ENCODE results near the gene S1PR1. TPM values are rescaled to one million over a fixed set of nuclear protein-coding genes. Genes with fewer than 3 reads are reported as not detected.

The S1PR1 gene
- total RNA-seq, 6 experiments from 2014 or later: 9.0 to 14.8 (median 9.3) TPM

DNA sequence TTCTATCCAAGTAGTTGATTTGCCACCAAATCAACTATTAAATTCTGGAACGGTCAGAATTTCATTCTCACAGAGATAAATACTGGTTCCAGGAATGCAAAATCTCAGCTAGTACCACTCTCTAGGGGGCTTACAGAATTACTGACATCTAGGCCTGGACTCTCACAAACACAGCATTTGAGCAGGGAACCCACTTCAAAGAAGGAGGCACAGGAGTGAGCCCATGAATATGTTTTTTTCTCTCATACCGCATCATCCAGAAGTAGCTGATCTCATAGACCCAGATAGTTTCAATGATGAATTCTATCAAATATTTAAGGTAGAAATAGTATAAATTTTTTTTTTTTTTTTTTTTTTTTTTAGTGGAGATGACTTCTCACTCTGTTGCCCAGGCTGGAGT lies 32.1 kb downstream of the S1PR1 start:
- ATAC-seq: no peak
- DNase-seq: no peak
- 100% methylated on average over 2 of the region's 2 CpGs for WGBS (ENCODE audit: insufficient coverage, low coverage, low lambda C conversion rate, missing lambda C conversion rate)
- TF ChIP-seq POLR2A (IDR thresholded peaks at IDR 0.05): no peak
- TF ChIP-seq, protein P1, sequence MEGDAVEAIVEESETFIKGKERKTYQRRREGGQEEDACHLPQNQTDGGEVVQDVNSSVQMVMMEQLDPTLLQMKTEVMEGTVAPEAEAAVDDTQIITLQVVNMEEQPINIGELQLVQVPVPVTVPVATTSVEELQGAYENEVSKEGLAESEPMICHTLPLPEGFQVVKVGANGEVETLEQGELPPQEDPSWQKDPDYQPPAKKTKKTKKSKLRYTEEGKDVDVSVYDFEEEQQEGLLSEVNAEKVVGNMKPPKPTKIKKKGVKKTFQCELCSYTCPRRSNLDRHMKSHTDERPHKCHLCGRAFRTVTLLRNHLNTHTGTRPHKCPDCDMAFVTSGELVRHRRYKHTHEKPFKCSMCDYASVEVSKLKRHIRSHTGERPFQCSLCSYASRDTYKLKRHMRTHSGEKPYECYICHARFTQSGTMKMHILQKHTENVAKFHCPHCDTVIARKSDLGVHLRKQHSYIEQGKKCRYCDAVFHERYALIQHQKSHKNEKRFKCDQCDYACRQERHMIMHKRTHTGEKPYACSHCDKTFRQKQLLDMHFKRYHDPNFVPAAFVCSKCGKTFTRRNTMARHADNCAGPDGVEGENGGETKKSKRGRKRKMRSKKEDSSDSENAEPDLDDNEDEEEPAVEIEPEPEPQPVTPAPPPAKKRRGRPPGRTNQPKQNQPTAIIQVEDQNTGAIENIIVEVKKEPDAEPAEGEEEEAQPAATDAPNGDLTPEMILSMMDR (IDR thresholded peaks at IDR 0.05): no peak
- Histone ChIP-seq H3K9me3 (no peaks in the 10 kb centered on the region), H3K27me3 (no peaks in the 10 kb centered on the region), H3K27ac (no peak overlapping the region), H3K36me3 (no peaks in the 10 kb centered on the region), H3K4me3 (no peak overlapping the region), H3K4me1 (peaks cover 0 to 25% (median 4%) of the 10 kb centered on the region in 4 donors)
- intact Hi-C loops (cut with DNase I): no loop called here

DNA sequence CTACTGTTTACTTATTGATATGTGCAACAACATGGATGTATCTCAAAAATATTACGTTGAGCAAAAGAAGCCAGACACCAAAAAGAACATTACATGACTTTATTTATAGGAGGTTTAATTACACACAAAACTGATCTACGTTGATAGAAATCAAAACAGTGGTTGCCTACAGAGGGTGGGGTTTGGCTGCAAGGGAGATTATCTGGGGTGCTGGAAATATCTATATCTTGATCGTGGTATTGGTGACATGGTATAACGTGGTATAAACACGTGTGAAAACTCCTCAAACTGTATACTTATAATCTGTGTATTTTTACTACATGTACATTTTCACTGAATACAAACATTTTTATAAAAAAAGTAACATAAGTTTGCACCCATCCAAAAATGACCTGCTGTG lies 38.9 kb downstream of the S1PR1 start:
- H3K36me3 ChIP-seq: no peaks in the 10 kb centered on the region
- ATAC-seq (no peak), DNase-seq (no peak)
- H3K27me3 ChIP-seq: no peaks in the 10 kb centered on the region
- no peaks in the 10 kb centered on the region for H3K4me1 ChIP-seq
- H3K4me3 ChIP-seq: no peak overlapping the region
- H3K9me3 ChIP-seq: no peaks in the 10 kb centered on the region
- TF ChIP-seq, protein P1 (IDR thresholded peaks at IDR 0.05): no peak
- no peak for TF ChIP-seq POLR2A (IDR thresholded peaks at IDR 0.05)
- H3K27ac ChIP-seq: no peak overlapping the region
- 63% methylated on average over 5 of the region's 5 CpGs for WGBS (ENCODE audit: insufficient coverage, low coverage, low lambda C conversion rate, missing lambda C conversion rate)
- intact Hi-C loops (cut with DNase I): no loop called here

DNA sequence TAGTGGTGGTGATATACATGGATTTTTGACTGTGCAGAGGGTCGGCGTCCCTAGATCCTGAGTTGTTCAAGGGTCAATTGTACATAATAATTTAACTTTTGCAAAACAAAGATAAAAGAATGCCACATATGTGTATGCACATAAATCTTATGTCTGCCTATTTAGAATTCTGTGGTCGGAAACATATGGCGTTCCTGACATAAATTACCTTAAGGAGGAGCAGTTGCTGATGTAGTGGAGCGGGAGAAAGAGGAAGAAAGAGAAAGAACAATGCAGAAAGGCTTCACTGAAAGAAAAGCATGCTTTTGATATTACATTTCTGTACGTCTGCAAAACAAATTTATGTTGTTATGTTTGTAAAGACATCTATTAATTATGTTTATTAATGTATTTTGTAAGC lies 40.0 kb downstream of the S1PR1 start:
- intact Hi-C loops (cut with DNase I): no loop called here
- TF ChIP-seq POLR2A (IDR thresholded peaks at IDR 0.05): no peak
- TF ChIP-seq, protein P1 (IDR thresholded peaks at IDR 0.05): no peak
- no peak for ATAC-seq
- WGBS (ENCODE audit: insufficient coverage, low coverage, low lambda C conversion rate, missing lambda C conversion rate): 58% methylated on average over 6 of the region's 6 CpGs
- no peaks in the 10 kb centered on the region for H3K27me3 ChIP-seq
- H3K27ac ChIP-seq: no peak overlapping the region
- H3K4me1 ChIP-seq: no peaks in the 10 kb centered on the region
- DNase-seq: no peak
- no peaks in the 10 kb centered on the region for H3K9me3 ChIP-seq
- H3K36me3 ChIP-seq: no peaks in the 10 kb centered on the region
- H3K4me3 ChIP-seq: no peak overlapping the region

DNA sequence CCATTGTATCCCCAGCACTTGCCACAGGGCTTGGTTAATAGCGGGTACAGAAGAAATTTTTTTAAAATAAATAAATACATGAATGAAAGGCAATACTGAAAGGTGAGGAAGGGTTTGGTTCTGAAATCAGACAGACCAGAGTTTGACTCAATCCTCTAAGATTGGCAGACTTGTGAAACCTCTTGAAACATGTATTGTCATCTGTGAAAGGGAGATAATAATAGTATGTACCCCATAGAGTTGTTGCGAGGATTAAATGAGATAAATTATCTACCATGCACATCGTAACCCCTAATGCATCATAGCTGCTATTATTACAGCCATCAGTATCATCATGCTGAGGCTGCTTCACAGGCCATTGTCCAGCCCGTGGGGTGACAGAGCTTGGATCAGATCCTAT lies 41.4 kb downstream of the S1PR1 start:
- H3K27ac ChIP-seq: no peak overlapping the region
- 77% methylated on average over 4 of the region's 4 CpGs for WGBS (ENCODE audit: insufficient coverage, low coverage, low lambda C conversion rate, missing lambda C conversion rate)

More for the DNA sequence above, 41.4 kb downstream of the S1PR1 start:
- Histone ChIP-seq H3K36me3 (no peaks in the 10 kb centered on the region), H3K9me3 (no peaks in the 10 kb centered on the region), H3K27me3 (no peaks in the 10 kb centered on the region), H3K4me1 (no peaks in the 10 kb centered on the region), H3K4me3 (no peak overlapping the region)
- DNase-seq: no peak
- no peak for ATAC-seq
- no peak for TF ChIP-seq POLR2A (IDR thresholded peaks at IDR 0.05)
- TF ChIP-seq, protein P1 (IDR thresholded peaks at IDR 0.05): no peak
- intact Hi-C loops (cut with DNase I): no loop called here
